ENCODE results near the gene LUC7L3.

- TF ChIP-seq CTCF (IDR thresholded peaks at IDR 0.05) (no peak), ZFX (IDR thresholded peaks at IDR 0.05; ENCODE audit: borderline replicate concordance) (no peak)
Measured at GRCh38 chr17:50739098-50739497, 19.7 kb downstream of the LUC7L3 start.
